Measurements from ENCODE around the gene NMBR. TPM values are rescaled to one million over a fixed set of nuclear protein-coding genes. Genes with fewer than 3 reads are reported as not detected.
"Not testable (repeated sequence)": the region's sequence is repeated elsewhere in the genome, so short reads cannot be mapped to it uniquely, and the experiment has no call there.

The NMBR gene
- polyA plus RNA-seq, 1 donor from 2014 or later: not detected

- no peak overlapping the region for H2AFZ ChIP-seq (ENCODE audit: low read depth, low read length)
- no peaks in the 10 kb centered on the region for H3K27me3 ChIP-seq (ENCODE audit: insufficient read depth, low read depth, low read length)
- no peaks in the 10 kb centered on the region for H3K9me3 ChIP-seq (ENCODE audit: low read length)
- H3K4me2 ChIP-seq (ENCODE audit: low read length): no peak overlapping the region
- no peaks in the 10 kb centered on the region for H4K20me1 ChIP-seq (ENCODE audit: insufficient read depth)
- H3F3A ChIP-seq (ENCODE audit: insufficient read depth, low read length, poor library complexity, severe bottlenecking): no peaks in the 10 kb centered on the region
- no peak overlapping the region for H3K9ac ChIP-seq (ENCODE audit: low read length)
- no peak for TF ChIP-seq RAD21 (conservative IDR thresholded peaks at IDR 0.05)
- TF ChIP-seq EP300 (conservative IDR thresholded peaks at IDR 0.05; ENCODE audit: poor library complexity, severe bottlenecking): no peak
- TF ChIP-seq MXI1 (conservative IDR thresholded peaks at IDR 0.05; ENCODE audit: poor library complexity, severe bottlenecking): no peak
- TF ChIP-seq TAF1 (IDR thresholded peaks at IDR 0.05; ENCODE audit: low read depth): no peak
- TF ChIP-seq POLR2AphosphoS5 (IDR thresholded peaks at IDR 0.05): no peak
- no peak for TF ChIP-seq SMC3 (conservative IDR thresholded peaks at IDR 0.05; ENCODE audit: poor library complexity)
- TF ChIP-seq, protein P1, sequence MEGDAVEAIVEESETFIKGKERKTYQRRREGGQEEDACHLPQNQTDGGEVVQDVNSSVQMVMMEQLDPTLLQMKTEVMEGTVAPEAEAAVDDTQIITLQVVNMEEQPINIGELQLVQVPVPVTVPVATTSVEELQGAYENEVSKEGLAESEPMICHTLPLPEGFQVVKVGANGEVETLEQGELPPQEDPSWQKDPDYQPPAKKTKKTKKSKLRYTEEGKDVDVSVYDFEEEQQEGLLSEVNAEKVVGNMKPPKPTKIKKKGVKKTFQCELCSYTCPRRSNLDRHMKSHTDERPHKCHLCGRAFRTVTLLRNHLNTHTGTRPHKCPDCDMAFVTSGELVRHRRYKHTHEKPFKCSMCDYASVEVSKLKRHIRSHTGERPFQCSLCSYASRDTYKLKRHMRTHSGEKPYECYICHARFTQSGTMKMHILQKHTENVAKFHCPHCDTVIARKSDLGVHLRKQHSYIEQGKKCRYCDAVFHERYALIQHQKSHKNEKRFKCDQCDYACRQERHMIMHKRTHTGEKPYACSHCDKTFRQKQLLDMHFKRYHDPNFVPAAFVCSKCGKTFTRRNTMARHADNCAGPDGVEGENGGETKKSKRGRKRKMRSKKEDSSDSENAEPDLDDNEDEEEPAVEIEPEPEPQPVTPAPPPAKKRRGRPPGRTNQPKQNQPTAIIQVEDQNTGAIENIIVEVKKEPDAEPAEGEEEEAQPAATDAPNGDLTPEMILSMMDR (IDR thresholded peaks at IDR 0.05; ENCODE audit: poor library complexity, severe bottlenecking): no peak
- TF ChIP-seq, protein P2, sequence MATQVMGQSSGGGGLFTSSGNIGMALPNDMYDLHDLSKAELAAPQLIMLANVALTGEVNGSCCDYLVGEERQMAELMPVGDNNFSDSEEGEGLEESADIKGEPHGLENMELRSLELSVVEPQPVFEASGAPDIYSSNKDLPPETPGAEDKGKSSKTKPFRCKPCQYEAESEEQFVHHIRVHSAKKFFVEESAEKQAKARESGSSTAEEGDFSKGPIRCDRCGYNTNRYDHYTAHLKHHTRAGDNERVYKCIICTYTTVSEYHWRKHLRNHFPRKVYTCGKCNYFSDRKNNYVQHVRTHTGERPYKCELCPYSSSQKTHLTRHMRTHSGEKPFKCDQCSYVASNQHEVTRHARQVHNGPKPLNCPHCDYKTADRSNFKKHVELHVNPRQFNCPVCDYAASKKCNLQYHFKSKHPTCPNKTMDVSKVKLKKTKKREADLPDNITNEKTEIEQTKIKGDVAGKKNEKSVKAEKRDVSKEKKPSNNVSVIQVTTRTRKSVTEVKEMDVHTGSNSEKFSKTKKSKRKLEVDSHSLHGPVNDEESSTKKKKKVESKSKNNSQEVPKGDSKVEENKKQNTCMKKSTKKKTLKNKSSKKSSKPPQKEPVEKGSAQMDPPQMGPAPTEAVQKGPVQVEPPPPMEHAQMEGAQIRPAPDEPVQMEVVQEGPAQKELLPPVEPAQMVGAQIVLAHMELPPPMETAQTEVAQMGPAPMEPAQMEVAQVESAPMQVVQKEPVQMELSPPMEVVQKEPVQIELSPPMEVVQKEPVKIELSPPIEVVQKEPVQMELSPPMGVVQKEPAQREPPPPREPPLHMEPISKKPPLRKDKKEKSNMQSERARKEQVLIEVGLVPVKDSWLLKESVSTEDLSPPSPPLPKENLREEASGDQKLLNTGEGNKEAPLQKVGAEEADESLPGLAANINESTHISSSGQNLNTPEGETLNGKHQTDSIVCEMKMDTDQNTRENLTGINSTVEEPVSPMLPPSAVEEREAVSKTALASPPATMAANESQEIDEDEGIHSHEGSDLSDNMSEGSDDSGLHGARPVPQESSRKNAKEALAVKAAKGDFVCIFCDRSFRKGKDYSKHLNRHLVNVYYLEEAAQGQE (IDR thresholded peaks at IDR 0.05; ENCODE audit: borderline replicate concordance): no peak
- TF ChIP-seq EZH2 (IDR thresholded peaks at IDR 0.05; ENCODE audit: borderline replicate concordance, insufficient read depth, low read length, poor library complexity, severe bottlenecking): no peak
- H3K27ac ChIP-seq (ENCODE audit: low read length): no peak overlapping the region
- no peaks in the 10 kb centered on the region for H3K9me2 ChIP-seq (ENCODE audit: insufficient read depth, low read length)
- H3K36me3 ChIP-seq (ENCODE audit: insufficient read depth, low read length): no peaks in the 10 kb centered on the region
- no peaks in the 10 kb centered on the region for H3K79me2 ChIP-seq (replicated peaks; ENCODE audit: insufficient read depth, low read length)
- no peak overlapping the region for H3K4me3 ChIP-seq (ENCODE audit: low read length)
Measured at GRCh38 chr6:142030115-142030619, 116.8 kb downstream of the NMBR start.

DNA sequence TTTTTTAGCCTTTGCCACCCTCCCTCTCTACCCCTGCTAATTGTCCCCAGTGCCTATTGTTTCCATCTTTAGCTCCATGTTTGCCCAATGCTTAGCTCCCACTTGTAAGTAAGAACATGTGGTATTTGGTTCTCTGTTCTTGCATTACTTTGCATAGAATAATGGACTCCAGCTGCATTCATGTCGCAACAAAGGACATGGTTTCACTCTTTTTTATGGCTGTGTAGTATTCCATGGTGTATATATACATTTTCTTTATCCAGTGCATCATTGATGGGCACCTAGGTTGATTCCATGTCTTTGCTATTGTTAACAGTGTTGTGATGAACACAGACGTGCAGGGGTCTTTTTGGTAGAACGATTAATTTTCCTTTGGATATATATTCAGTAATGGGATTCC lies 118.4 kb downstream of the NMBR start:
- TF ChIP-seq EZH2 (IDR thresholded peaks at IDR 0.05; ENCODE audit: borderline replicate concordance, insufficient read depth, low read length, poor library complexity, severe bottlenecking) (no peak), TAF1 (IDR thresholded peaks at IDR 0.05; ENCODE audit: low read depth) (no peak), MXI1 (conservative IDR thresholded peaks at IDR 0.05; ENCODE audit: poor library complexity, severe bottlenecking) (no peak)
- TF ChIP-seq, protein P2 (IDR thresholded peaks at IDR 0.05; ENCODE audit: borderline replicate concordance): no peak
- H3K36me3 ChIP-seq (ENCODE audit: insufficient read depth, low read length): no peaks in the 10 kb centered on the region
- H4K20me1 ChIP-seq (ENCODE audit: insufficient read depth): no peaks in the 10 kb centered on the region
- no peak overlapping the region for H3K9ac ChIP-seq (ENCODE audit: low read length)
- H3K27me3 ChIP-seq (ENCODE audit: insufficient read depth, low read depth, low read length): no peaks in the 10 kb centered on the region
- H2AFZ ChIP-seq (ENCODE audit: low read depth, low read length): no peak overlapping the region
- no peaks in the 10 kb centered on the region for H3K9me2 ChIP-seq (ENCODE audit: insufficient read depth, low read length)
- H3K4me3 ChIP-seq (ENCODE audit: low read length): no peak overlapping the region
- H3K27ac ChIP-seq (ENCODE audit: low read length): no peak overlapping the region
- H3K79me2 ChIP-seq (replicated peaks; ENCODE audit: insufficient read depth, low read length): no peaks in the 10 kb centered on the region
- H3F3A ChIP-seq (ENCODE audit: insufficient read depth, low read length, poor library complexity, severe bottlenecking): no peaks in the 10 kb centered on the region
- no peak overlapping the region for H3K4me2 ChIP-seq (ENCODE audit: low read length)
- H3K9me3 ChIP-seq (ENCODE audit: low read length): no peaks in the 10 kb centered on the region

- not testable (repeated sequence) for H3K4me3 ChIP-seq (ENCODE audit: low read length); H3F3A ChIP-seq (ENCODE audit: insufficient read depth, low read length, poor library complexity, severe bottlenecking); H3K9ac ChIP-seq (ENCODE audit: low read length); H3K9me2 ChIP-seq (ENCODE audit: insufficient read depth, low read length); H3K4me2 ChIP-seq (ENCODE audit: low read length); H3K9me3 ChIP-seq (ENCODE audit: low read length); H3K27ac ChIP-seq (ENCODE audit: low read length); H3K36me3 ChIP-seq (ENCODE audit: insufficient read depth, low read length); H3K79me2 ChIP-seq (replicated peaks; ENCODE audit: insufficient read depth, low read length); H4K20me1 ChIP-seq (ENCODE audit: insufficient read depth); H2AFZ ChIP-seq (ENCODE audit: low read depth, low read length); H3K27me3 ChIP-seq (ENCODE audit: insufficient read depth, low read depth, low read length)
Measured at GRCh38 chr6:142027804-142028203, 119.1 kb downstream of the NMBR start.

Data from neural cell (in vitro differentiated cells).